Lung (tissue), 12 donors: Measurements from ENCODE around the gene ANKFY1. TPM values are rescaled to one million over a fixed set of nuclear protein-coding genes. Genes with fewer than 3 reads are reported as not detected.
"Not testable (repeated sequence)": the region's sequence is repeated elsewhere in the genome, so short reads cannot be mapped to it uniquely, and the experiment has no call there.

Experiments
- ATAC-seq: fragments of 200-7000 bp; cut with Tn5 transposase; one replicate; pipeline ENCODE4 v1.9.1; 2020; ENCODE audit warnings: moderate number of reproducible peaks; ENCODE audit not compliant: insufficient read depth, low FRiP score
- DNase-seq, 3 donors: peaks; one replicate each; pipeline ENCODE4 v3.0.0-alpha.2; 2013 to 2017
- H3K27ac ChIP-seq, 2 donors: one replicate each; pipeline ENCODE4 v1.5.1; 2013; ENCODE audit warnings: mild to moderate bottlenecking in 2 of 2, moderate library complexity in 2 of 2, control low read depth in 1 of 2, inconsistent platforms in 1 of 2, low read depth in 1 of 2, low read length in 1 of 2
- H3K27me3 ChIP-seq, 3 donors: one replicate each; pipeline ENCODE4 v1.5.1; 2013; ENCODE audit warnings: low read length in 2 of 3; ENCODE audit not compliant: control insufficient read depth in 3 of 3, insufficient read depth in 3 of 3
- H3K36me3 ChIP-seq, 4 donors: one replicate each; pipeline ENCODE4 v1.5.1; 2013; ENCODE audit warnings: low read length in 4 of 4, mild to moderate bottlenecking in 1 of 4, moderate library complexity in 1 of 4; ENCODE audit not compliant: control insufficient read depth in 4 of 4, insufficient read depth in 4 of 4
- H3K4me1 ChIP-seq, 5 donors: one replicate each; pipeline ENCODE4 v1.5.1; 2013; ENCODE audit warnings: low read length in 5 of 5, mild to moderate bottlenecking in 2 of 5, moderate library complexity in 1 of 5; ENCODE audit not compliant: control insufficient read depth in 5 of 5, insufficient read depth in 5 of 5
- H3K4me3 ChIP-seq: one replicate; pipeline ENCODE4 v1.5.1; 2013; ENCODE audit warnings: mild to moderate bottlenecking, control low read depth, moderate library complexity
- H3K9ac ChIP-seq, 2 donors: one replicate each; pipeline ENCODE4 v1.5.1; 2013; ENCODE audit warnings: low read length in 2 of 2, control low read depth in 1 of 2; ENCODE audit not compliant: insufficient read depth in 1 of 2
- H3K9me3 ChIP-seq, 4 donors: one replicate each; pipeline ENCODE4 v1.5.1; 2013; ENCODE audit warnings: low read length in 3 of 4, mild to moderate bottlenecking in 1 of 4, moderate library complexity in 1 of 4; ENCODE audit not compliant: control insufficient read depth in 4 of 4, insufficient read depth in 3 of 4
- CTCF ChIP-seq: IDR thresholded peaks from 2 replicates; pipeline ENCODE4 v1.5.1; 2012; ENCODE audit warnings: mild to moderate bottlenecking; ENCODE audit errors: control extremely low read depth, extremely low read depth
- WGBS, 2 donors: extraction: QIAGEN DNeasy Blood & Tissue Kit; methylation state at CpG; one replicate each; pipeline ENCODE4 v1.1.7; 2013; 5-methylcytosine and 5-hydroxymethylcytosine counted together
- polyA plus RNA-seq, 2 donors: library from polyadenylated mRNA; stranded (reverse); fragments of 200-250 nt; gene quantifications; one replicate each; pipeline ENCODE4 v1.2.1, GENCODE V29; 2013
- total RNA-seq, 2 donors: library from RNA; depleted of rRNA in 1 of 2; stranded (reverse); fragments of >200 nt in 1 of 2; gene quantifications; one replicate each; pipeline ENCODE4 v1.2.1, GENCODE V29; 2014 to 2021
- donor health status: control.
- donor health status: control.
- donor health status: Bipolar disorder and iron deficiency.
- donor health status: healthy.
- donor health status: DM: yes; HTN: yes; CAD: no.

The ANKFY1 gene
- total and polyA plus RNA-seq, 4 donors, result 11.4 to 60.2 (median 38.8) TPM

- no peaks in the 10 kb centered on the region for H3K27me3 ChIP-seq
- no peak overlapping the region for H3K27ac ChIP-seq
- TF ChIP-seq CTCF, result no peak
- no peak overlapping the region for H3K9ac ChIP-seq
- no peak for DNase-seq
- H3K36me3 ChIP-seq, result peaks cover 0 to 12% (median 7%) of the 10 kb centered on the region in 4 donors
- no peak overlapping the region for H3K4me3 ChIP-seq
- H3K9me3 ChIP-seq, result peaks cover 0 to 8% (median under 1%) of the 10 kb centered on the region in 4 donors
- 89 to 94% methylated on average over 8 of the region's 8 CpGs for WGBS, 2 donors
- ATAC-seq, result no peak
- H3K4me1 ChIP-seq, result peaks cover 0 to 17% (median 8%) of the 10 kb centered on the region in 5 donors
Measured at GRCh38 chr17:4261452-4261851, 2.3 kb downstream of the ANKFY1 start.

- 96 to 98% methylated on average over 3 of the region's 3 CpGs for WGBS, 2 donors
- peaks cover 0 to 14% (median 5%) of the 10 kb centered on the region in 5 donors for H3K4me1 ChIP-seq
- no peak for ATAC-seq
- no peak for DNase-seq
- peaks cover 0 to 12% (median 7%) of the 10 kb centered on the region in 4 donors for H3K36me3 ChIP-seq
- H3K27ac ChIP-seq, result no peak overlapping the region
- TF ChIP-seq CTCF, result no peak
- peaks cover 0 to 8% (median under 1%) of the 10 kb centered on the region in 4 donors for H3K9me3 ChIP-seq
- H3K9ac ChIP-seq, result no peak overlapping the region
- H3K27me3 ChIP-seq, result no peaks in the 10 kb centered on the region
- no peak overlapping the region for H3K4me3 ChIP-seq
Measured at GRCh38 chr17:4258867-4259266, 4.9 kb downstream of the ANKFY1 start.

- no peak for DNase-seq
- Histone ChIP-seq H3K27me3 (no peaks in the 10 kb centered on the region), H3K9me3 (peaks cover 0 to 8% (median under 1%) of the 10 kb centered on the region in 4 donors), H3K36me3 (peaks cover 0 to 12% (median 7%) of the 10 kb centered on the region in 4 donors), H3K9ac (no peak overlapping the region), H3K4me1 (peaks cover 0 to 6% (median 0%) of the 10 kb centered on the region in 5 donors), H3K27ac (no peak overlapping the region), H3K4me3 (no peak overlapping the region)
- ATAC-seq, result no peak
- no peak for TF ChIP-seq CTCF
- WGBS, 2 donors, result 62 to 75% methylated on average over 2 of the region's 2 CpGs
Measured at GRCh38 chr17:4256952-4257351, 6.8 kb downstream of the ANKFY1 start.

- peaks cover 0 to 12% (median 6%) of the 10 kb centered on the region in 4 donors for H3K36me3 ChIP-seq
- not testable (repeated sequence) for H3K9me3 ChIP-seq, H3K27ac ChIP-seq, H3K4me1 ChIP-seq, DNase-seq, H3K27me3 ChIP-seq, ATAC-seq, H3K9ac ChIP-seq, H3K4me3 ChIP-seq
- 86 to 95% methylated on average over 6 of the region's 6 CpGs for WGBS, 2 donors
Measured at GRCh38 chr17:4255271-4255670, 8.5 kb downstream of the ANKFY1 start.
